GM19025 (cell line): Measurements from ENCODE around the gene NRDC.
A peak's percentile ranks its signal among the peaks of the same experiment; 100 is the strongest.
"Not testable (repeated sequence)": the region's sequence is repeated elsewhere in the genome, so short reads cannot be mapped to it uniquely, and the experiment has no call there.

Source experiments
- ATAC-seq: cut with Tn5 transposase; IDR thresholded peaks from one replicate; pipeline ENCODE4 v1.9.1; 2021; ENCODE audit warnings: mild to moderate bottlenecking, low read depth, moderate library complexity; ENCODE audit not compliant: unreplicated experiment

Gene NRDC

GRCh38 chr1:51898090-51898734, 19.7 kb upstream of the NRDC start:
- ATAC-seq, result no peak

GRCh38 chr1:51897699-51898031, 19.1 kb upstream of the NRDC start:
- no peak for ATAC-seq

GRCh38 chr1:51894748-51895147, 16.2 kb upstream of the NRDC start:
- not testable (repeated sequence) for ATAC-seq

DNA sequence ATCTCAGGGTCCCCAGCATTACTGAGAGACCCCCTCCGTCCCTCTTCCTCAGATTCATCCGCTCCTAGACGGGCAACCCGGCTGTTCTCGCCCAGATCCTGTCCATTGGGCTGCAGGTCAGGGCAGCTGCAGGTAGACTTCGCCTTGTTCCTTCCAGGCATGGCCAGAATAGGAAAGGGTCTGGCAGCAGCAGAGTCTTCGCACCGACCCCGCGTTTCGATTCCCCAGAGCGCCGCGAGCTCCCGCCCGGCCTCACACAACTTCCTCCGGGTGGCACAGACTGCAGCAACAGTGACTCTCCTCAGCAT, 265 bp downstream of the NRDC start:
- peak; percentile 15 for ATAC-seq

GRCh38 chr1:51877434-51878307, 856 bp downstream of the NRDC start:
- no peak for ATAC-seq

DNA sequence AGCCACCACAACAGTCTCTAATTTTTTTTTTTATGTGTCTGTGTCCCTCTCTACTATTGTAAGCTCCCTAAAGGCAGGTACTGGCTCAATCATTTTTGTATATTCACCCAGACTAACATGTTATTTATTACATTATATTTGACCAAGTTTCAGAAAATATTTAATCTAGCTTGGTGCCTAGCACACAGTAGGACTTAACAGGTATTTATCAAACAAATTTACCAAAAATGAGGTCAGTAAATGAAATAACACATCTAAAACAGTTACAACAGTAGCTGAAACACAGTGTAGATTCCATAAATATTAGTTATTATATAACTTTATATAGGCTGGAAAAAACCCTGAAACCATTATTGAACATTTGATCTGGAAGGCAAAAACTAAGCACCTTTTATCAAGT, 2.7 kb downstream of the NRDC start:
- ATAC-seq, result no peak

DNA sequence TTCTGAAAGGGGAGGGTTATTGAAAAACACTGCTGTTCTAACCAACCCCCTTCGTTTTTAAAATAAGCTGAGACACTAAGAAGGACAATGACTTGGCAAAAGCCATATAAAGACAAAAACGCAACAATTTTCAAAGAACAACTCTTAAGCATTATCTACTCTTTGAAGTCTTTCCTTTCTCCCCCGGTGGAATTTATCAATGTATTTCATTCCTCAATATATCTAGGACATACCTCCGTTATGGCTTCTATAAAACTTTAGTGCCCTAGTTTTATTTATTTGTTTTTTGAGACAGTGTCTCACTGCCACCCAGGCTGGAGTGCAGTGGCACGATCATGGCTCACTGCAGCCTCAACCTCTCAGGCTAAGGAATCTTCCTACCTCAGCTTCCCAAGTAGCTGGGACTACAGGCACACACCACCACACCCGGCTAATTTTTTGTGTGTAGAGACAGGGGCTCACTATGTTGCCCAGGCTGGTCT, 3.2 kb downstream of the NRDC start:
- no peak for ATAC-seq

- ATAC-seq, result not testable (repeated sequence)
Observed at GRCh38 chr1:51873270-51873669, 5.3 kb downstream of the NRDC start.

DNA sequence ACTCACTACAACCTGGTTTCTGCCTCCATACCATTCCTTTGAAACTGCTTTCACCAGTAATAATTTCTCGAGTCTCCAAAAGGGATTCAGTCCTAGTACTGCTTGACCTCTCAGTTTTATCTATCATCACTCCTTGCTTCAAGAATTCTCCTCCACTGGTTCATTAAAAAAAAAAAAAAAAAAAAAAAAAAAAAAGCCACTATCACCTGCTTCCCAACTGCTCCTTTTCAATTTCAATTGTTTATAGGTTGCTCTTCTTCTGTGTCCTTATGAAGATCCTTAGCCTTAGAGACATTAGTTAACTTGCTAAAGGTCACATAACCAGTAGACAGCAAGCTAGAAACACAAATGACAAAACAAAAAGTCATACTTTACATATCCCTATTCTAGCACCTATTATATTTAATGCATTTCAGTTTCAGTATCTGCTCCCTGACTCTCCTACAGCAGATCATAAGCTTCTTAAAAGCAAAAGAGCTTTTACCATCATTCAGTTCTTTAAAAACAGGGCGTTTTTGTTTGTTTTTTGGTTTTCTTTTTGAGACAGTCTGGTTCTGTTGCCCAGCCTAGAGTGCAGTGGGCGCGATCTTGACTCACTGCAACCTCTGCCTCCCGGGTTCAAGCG, 7.1 kb downstream of the NRDC start:
- ATAC-seq, result no peak

DNA sequence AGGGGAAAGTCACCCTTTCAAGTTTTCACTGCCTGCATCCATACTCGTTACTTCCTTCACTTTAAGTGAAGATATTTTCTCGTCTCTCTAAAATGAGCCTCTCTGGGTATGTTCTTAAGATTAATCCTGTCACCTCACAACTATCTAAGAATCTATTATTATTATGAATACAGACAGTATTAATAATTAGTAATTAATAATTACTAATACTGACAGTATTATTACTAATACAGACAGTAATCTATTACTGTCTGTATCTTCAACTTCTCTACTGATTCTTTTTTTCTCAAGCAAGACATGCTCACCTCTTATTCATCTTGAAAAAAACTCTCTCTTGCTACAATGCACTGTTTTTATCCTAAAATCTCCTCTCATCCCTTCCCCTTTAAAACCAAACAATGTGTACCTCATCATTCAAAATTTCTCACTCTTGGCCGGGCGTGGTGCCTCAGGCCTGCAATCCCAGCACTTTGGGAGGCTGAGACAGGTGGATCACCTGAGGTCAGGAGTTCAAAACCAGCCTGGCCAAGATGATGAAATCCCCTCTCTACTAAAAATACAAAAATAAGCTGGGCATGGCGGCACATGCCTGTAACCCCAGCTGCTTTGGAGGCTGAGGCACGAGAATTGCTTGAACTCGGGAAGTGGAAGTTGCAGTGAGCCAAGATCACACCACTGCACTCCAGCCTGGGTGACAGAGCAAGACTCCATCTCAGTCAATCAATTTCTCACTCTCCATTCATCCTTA, 7.8 kb downstream of the NRDC start:
- ATAC-seq, result no peak

DNA sequence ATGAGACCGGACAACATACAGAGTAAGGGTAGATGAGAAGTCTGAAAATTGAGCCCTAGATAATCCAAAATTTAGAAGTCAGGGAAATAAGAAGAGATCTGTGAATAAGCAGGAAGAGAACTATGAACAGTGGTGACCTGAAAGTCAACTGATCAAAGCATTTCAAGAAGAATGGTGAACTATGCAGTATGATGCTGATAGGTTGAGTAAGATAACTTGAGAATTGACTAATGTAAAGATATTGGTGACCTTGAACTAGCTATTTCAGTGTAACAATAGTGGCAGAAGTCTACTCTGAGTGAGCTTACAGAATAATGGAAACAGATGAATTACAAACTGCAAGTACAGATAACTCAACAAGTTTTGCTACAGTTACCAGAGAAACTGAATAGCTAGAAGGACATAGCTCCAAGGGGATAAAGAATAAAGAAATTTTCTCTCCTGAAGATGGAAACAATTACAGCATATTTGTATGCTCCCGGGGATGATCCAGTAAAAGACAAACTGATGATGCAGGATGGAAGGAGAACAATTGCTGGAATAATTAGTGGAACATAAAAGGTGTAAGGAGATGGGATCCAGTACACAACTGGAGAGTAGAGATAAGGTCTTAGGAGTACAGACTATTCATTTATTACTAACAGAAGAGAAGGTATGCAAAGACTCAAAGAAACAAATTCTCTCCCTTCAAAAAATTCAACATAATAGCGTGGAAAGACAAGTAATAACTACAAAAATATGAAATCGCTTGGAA, 10.9 kb downstream of the NRDC start:
- no peak for ATAC-seq

DNA sequence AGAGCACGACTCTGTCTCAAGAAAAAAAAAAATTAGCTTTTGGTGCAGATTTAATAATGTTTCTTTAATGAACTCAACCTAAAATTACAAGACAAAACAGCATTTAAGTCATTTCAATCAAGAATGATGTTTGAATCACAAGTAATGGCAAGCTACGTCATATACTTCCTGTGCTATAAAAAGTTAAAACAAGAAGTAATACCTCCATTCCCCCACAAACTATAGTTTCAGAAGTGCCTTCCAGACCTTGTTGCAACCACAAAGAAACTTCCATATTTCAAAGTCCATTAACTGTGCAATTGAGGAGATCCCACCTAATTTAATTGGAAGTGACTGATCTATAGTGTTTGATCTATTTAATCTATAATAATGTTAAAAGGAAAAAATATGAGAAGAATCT, 15.1 kb downstream of the NRDC start:
- ATAC-seq, result no peak

DNA sequence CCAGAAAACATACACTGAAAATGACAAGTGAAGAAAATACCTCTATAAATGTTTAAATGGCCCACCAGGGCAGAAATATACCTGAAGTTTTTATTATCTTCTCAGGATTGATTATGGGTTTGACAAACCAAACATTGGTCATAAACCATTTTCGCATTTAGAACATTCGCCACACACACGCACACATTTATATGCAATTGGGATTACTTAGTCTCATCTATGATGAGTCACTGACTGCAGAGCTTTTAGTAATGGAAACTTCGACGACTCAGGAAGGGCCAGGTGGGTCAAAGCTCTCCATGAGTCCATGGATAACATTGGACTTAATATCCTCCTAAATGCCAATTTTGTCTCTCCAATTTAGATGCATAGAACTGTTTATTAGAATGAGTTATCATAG, 16.9 kb downstream of the NRDC start:
- no peak for ATAC-seq

GRCh38 chr1:51859735-51860134, 18.8 kb downstream of the NRDC start:
- ATAC-seq, result no peak

DNA sequence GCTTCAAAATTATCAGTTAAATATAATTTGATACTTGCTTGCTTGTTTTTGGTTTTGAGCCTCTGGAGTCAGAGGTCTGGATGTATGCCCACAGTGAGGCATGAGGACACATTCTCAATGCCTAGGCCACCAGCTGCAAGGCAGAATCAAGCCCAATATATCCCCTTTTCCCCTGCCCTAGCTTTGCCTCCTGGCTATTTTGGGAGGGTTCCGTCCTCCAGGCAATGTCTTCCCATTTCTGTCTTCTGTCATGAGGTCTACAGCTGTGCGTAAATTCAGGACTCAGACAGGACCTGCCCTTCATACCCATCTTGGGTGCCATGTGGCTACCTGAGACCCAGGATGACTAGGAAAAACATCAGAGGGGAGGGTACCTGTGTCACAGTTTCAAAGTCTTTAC, 19.2 kb downstream of the NRDC start:
- ATAC-seq, result no peak

DNA sequence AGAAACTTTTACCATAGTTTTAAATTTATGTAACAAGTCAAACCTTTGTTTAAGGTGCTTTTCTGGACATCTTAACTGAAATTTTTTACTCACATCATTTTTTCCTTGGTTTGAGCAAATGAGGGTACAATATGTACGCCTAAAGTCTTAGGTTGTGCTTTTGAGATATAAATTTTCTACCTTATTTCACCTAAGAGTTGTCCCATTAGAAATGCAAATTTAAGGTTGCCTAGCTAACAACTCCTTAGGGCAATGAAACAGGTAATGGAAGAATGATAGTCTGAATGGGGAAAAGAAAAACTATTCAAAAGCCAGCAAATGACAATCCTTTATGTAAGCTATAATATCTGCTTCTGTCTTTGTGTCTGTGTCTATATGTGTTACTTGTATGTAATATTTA, 19.6 kb downstream of the NRDC start:
- no peak for ATAC-seq

GRCh38 chr1:51856745-51857144, 21.8 kb downstream of the NRDC start:
- no peak for ATAC-seq

DNA sequence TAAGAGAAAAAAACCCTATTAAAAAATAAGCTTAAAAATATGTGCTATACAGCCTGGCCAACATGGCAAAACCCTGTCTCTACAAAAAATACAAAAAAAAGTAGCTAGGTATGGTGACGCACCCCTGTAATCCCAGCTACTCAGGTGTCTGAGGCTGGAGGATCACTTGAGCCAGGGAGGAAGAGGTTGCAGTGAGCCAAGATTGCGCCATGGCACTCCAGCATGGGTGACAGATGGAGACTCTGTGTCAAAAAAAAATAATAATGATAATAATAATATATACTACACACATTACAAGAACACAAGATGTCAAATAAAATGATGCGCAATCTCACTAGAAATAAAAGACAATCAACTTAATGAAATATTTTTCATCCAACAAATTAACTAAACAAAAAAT, 22.9 kb downstream of the NRDC start:
- no peak for ATAC-seq

- no peak for ATAC-seq
Observed at GRCh38 chr1:51853360-51853759, 25.2 kb downstream of the NRDC start.

GRCh38 chr1:51851882-51852396, 26.6 kb downstream of the NRDC start:
- ATAC-seq, result no peak
